Mucosa of descending colon (tissue), 3 donors: Measurements from ENCODE around the gene POU2F1. TPM values are rescaled to one million over a fixed set of nuclear protein-coding genes. Genes with fewer than 3 reads are reported as not detected.

Source experiments
- ATAC-seq: fragments of 200-7000 bp; cut with Tn5 transposase; one replicate; pipeline ENCODE4 v1.9.1; 2020; ENCODE audit warnings: mild to moderate bottlenecking, moderate library complexity
- DNase-seq, 3 donors: peaks; one replicate each; pipeline ENCODE4 v3.0.0-alpha.2; 2020
- H3K36me3 ChIP-seq: fragments of 200-600 bp; one replicate; pipeline ENCODE4 v1.8.0; 2021; ENCODE audit warnings: low read depth, mild to moderate bottlenecking
- H3K4me1 ChIP-seq: fragments of 200-600 bp; one replicate; pipeline ENCODE4 v1.8.0; 2021; ENCODE audit warnings: low read depth, mild to moderate bottlenecking
- H3K4me3 ChIP-seq: fragments of 200-600 bp; one replicate; pipeline ENCODE4 v1.8.0; 2021; ENCODE audit warnings: mild to moderate bottlenecking
- H3K9me3 ChIP-seq: fragments of 200-600 bp; one replicate; pipeline ENCODE4 v1.8.0; 2021; ENCODE audit warnings: mild to moderate bottlenecking
- CTCF ChIP-seq: fragments of 200-600 bp; IDR thresholded peaks from one replicate; pipeline ENCODE4 v1.8.0; 2022; ENCODE audit warnings: antibody characterized with exemption, mild to moderate bottlenecking
- intact Hi-C, 2 donors: fragments of 100-400 bp; cut with DNase I in 1 of 2; cut with micrococcal nuclease in 1 of 2; formaldehyde crosslinking; loops; one replicate each; pipeline versions ENCODE4 v1.11.0 to v1.11.1; 2022; cut with DNase I, micrococcal nuclease
- total RNA-seq, 3 donors: library from RNA; stranded (reverse); fragmentation: NEBNext Ultra II Directional in 2 of 3; extraction: Animal tissue kit (Norgen Biotek cat#: 25700) in 2 of 3; gene quantifications; one replicate each; pipeline versions ENCODE4 v1.2.1 to v1.2.4, GENCODE V29; 2021 to 2023
- donor health status: DM: no; HTN: no; CAD: no; lungs with moderate emphysema.
- donor health status: DM: no; HTN: no; CAD: no.
- donor health status: DM: no; HTN: yes; CAD: no.

POU2F1 gene
- total RNA-seq, 3 donors from 2014 or later: 16.9 to 18.5 (median 18.0) TPM

GRCh38 chr1:167229719-167230385, 9.2 kb downstream of the POU2F1 start:
- DNase-seq (no peak), ATAC-seq (peak; percentile 63)
- TF ChIP-seq CTCF: no peak
- H3K4me1 ChIP-seq: peaks cover 14% of the 10 kb centered on the region
- no peaks in the 10 kb centered on the region for H3K36me3 ChIP-seq
- H3K4me3 ChIP-seq: no peak overlapping the region
- H3K9me3 ChIP-seq: no peaks in the 10 kb centered on the region
- intact Hi-C loops: no loop called here

DNA sequence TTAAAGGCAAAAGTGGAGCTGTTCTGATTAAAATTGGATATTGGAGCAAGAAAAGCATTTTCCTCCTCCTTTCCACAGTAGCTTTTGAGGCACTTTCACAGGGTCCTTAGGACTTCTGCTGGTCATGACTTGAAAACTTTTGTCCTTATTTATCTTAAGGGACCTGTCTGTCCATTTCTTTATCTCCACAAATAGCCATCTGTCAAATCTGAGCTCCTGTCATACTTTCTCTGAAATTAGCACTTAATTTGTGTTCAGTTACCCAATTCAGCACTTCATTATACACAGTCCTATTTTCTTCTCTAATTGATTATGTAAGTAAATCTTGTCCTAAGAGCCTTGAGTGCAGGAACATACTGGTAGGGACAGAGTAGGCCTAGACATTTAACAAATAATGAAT, 9.8 kb downstream of the POU2F1 start:
- Histone ChIP-seq H3K36me3 (no peaks in the 10 kb centered on the region), H3K4me1 (peaks cover 14% of the 10 kb centered on the region), H3K9me3 (no peaks in the 10 kb centered on the region), H3K4me3 (no peak overlapping the region)
- ATAC-seq (no peak), DNase-seq (no peak)
- TF ChIP-seq CTCF: no peak
- intact Hi-C loops: no loop called here

- H3K4me1 ChIP-seq: peaks cover 14% of the 10 kb centered on the region
These were observed 11.3 kb downstream of the POU2F1 start for GRCh38 chr1:167231873-167232450.

DNA sequence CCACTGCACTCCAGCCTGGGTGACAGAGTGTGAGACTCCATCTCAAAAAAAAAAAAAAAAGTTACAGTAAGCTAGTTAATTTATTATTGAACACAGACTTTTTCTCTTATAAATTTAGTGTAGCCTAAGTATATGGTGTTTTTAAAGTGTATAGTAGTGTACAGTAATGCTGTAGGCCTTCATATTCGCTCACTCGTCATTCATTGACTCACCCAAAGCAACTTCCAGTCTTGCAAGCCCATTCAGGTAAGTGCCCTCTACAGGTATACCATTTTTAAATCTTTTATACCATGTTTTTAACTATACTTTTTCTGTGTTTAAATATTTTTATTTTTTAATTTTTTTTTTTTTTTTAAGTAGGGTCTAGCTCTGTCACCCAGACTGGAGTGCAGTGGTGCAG, 12.1 kb downstream of the POU2F1 start:
- H3K4me1 ChIP-seq: peaks cover 8% of the 10 kb centered on the region
- no peak overlapping the region for H3K4me3 ChIP-seq
- DNase-seq: no peak
- no peaks in the 10 kb centered on the region for H3K36me3 ChIP-seq
- intact Hi-C loops: no loop called here
- no peak for TF ChIP-seq CTCF
- ATAC-seq: no peak
- H3K9me3 ChIP-seq: no peaks in the 10 kb centered on the region

More at GRCh38 chr1:167231873-167232450, 11.3 kb downstream of the POU2F1 start:
- DNase-seq (no peak), ATAC-seq (no peak)
- Histone ChIP-seq H3K4me3 (no peak overlapping the region), H3K36me3 (no peaks in the 10 kb centered on the region), H3K9me3 (no peaks in the 10 kb centered on the region)
- no peak for TF ChIP-seq CTCF
- intact Hi-C loops: no loop called here

DNA sequence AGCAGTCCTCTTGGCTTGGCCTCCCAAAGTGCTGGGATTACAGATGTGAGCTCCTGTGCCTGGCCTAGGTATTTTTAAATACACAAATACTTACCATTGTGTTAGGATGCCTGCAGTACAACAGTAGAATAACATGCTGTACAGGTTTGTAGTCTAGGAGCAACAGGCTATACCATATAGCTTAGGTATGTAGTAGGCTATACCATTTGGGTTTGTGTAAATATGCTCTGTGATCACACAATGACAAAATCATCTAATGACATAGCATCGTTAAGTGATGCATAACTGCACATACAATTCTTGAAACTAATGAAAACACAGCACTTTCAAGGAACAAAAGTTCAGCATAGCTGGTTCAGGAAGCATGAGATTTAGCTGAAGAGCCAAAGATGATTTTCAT, 12.7 kb downstream of the POU2F1 start:
- intact Hi-C loops: no loop called here
- Histone ChIP-seq H3K4me1 (peaks cover 8% of the 10 kb centered on the region), H3K9me3 (no peaks in the 10 kb centered on the region), H3K36me3 (no peaks in the 10 kb centered on the region), H3K4me3 (no peak overlapping the region)
- DNase-seq (no peak), ATAC-seq (no peak)
- TF ChIP-seq CTCF: no peak
